ENCODE data around the gene GSTCD.

The GSTCD gene

DNA sequence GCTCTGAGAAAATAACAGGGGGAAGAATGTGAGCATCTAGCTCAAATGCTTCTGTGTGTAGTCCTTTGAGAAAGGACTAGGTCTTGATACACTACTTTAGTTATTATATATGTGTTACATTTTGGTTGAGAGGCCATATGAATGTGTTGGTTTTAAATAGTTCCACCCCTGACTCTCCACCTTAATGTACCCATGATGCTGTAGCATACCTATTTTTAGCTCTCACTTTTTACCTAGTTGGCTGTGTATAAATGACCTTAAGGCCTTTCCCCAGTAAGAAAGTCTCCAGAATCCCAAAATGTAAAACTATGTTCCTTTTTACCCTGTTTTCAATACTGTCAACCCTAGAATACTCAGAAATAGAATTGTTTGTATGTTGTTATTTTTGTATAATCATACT, 166.6 kb downstream of the GSTCD start:
- ATAC-seq (no peak), DNase-seq (no peak)
- H3K4me3 Mint-ChIP-seq: no peak overlapping the region
- no peaks in the 10 kb centered on the region for H3K4me1 Mint-ChIP-seq
- H3K27ac Mint-ChIP-seq: no peak overlapping the region
- H3K27me3 Mint-ChIP-seq: no peaks in the 10 kb centered on the region
- no peaks in the 10 kb centered on the region for H3K9me3 Mint-ChIP-seq

DNA sequence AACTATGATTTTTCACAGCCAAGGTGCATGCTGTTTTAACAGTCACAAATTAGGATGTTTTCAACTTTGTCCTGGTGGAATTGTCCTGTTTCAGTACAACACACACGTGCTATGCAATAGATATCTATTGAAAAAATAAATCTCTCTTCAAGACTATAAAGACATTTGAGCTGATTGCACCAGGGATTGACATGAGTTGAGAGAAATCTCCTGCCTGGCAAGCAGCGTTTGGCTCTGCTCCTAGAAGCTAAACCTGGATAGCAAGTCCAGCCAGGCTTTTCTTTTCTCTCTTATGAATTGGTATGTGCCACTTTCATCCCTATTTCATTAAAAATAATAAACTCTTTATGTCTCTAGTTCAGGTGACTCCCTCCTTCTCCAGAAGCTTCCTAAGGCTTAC, 170.1 kb downstream of the GSTCD start:
- H3K27ac Mint-ChIP-seq: no peak overlapping the region
- peaks cover 9% of the 10 kb centered on the region for H3K27me3 Mint-ChIP-seq
- no peaks in the 10 kb centered on the region for H3K4me1 Mint-ChIP-seq
- peaks cover 0 to 4% of the 10 kb centered on the region in 2 donors for H3K9me3 Mint-ChIP-seq
- H3K4me3 Mint-ChIP-seq: no peak overlapping the region
- no peak for ATAC-seq
- no peak for DNase-seq

GRCh38 chr4:105887508-105887907, 178.9 kb downstream of the GSTCD start:
- Mint-ChIP-seq H3K4me3 (no peak overlapping the region), H3K27me3 (peaks cover 21% of the 10 kb centered on the region), H3K9me3 (peaks cover 6 to 13% of the 10 kb centered on the region in 2 donors), H3K4me1 (no peaks in the 10 kb centered on the region), H3K27ac (no peak overlapping the region)
- DNase-seq: no peak
- ATAC-seq: no peak

- DNase-seq: peak in 1 of 2 donors; percentile 3
- peak; percentile 47 for ATAC-seq
- H3K4me1 Mint-ChIP-seq: peaks cover 12% of the 10 kb centered on the region
- H3K27me3 Mint-ChIP-seq: peaks cover 84% of the 10 kb centered on the region
- peak within 1 kb of the TSS in 1 of 2 donors; percentile 64 for H3K27ac Mint-ChIP-seq
- peak within 1 kb of the TSS; percentile 74 to 76 for H3K4me3 Mint-ChIP-seq
- H3K9me3 Mint-ChIP-seq: peaks cover 0 to 5% of the 10 kb centered on the region in 2 donors
These were observed 186.3 kb downstream of the GSTCD start, which contains the start of gene NPNT for GRCh38 chr4:105894660-105895582. NPNT (plus strand) TSS chr4:105895471; CDS start chr4:105895653, 182 bp downstream.

- Mint-ChIP-seq H3K4me1 (peaks cover 12% of the 10 kb centered on the region), H3K27me3 (peaks cover 82% of the 10 kb centered on the region), H3K4me3 (peak overlapping the region; percentile 74 to 76), H3K9me3 (no peaks in the 10 kb centered on the region), H3K27ac (peak overlapping the region in 1 of 2 donors; percentile 64)
- DNase-seq: peak; percentile 12 to 25
- peak; percentile 67 for ATAC-seq
These were observed 187.2 kb downstream of the GSTCD start for GRCh38 chr4:105895583-105896460.

DNA sequence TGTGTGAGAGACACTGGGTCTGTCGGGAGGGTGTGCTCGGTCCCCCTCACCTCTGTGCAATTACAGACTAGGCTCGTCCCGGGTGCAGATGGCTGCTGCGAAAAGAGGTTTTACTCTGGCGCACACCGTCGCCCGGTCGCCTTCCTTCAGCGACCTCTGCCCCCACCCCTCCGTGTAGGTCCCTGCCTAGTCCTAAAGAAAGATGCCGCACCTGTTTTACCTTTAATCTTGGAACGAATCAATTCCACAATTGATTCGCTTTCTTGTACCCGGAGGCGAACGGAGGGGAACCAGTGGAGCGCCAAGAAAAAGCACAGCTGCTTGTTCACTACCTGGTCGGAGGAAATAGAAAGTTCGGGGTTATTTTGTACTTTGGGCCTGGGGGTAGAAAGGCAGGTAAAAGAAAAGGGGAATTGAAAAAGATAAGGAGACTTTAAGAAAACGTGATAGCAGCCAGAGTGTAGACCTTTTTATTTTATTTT, 187.9 kb downstream of the GSTCD start:
- no peak for ATAC-seq
- H3K4me1 Mint-ChIP-seq: peaks cover 12% of the 10 kb centered on the region
- H3K9me3 Mint-ChIP-seq: no peaks in the 10 kb centered on the region
- H3K4me3 Mint-ChIP-seq: peak overlapping the region; percentile 74 to 76
- peaks cover 80% of the 10 kb centered on the region for H3K27me3 Mint-ChIP-seq
- no peak overlapping the region for H3K27ac Mint-ChIP-seq
- peak in 1 of 2 donors; percentile 1 for DNase-seq
